Endothelial cell (in vitro differentiated cells): ENCODE data around the gene RSRP1. TPM values are rescaled to one million over a fixed set of nuclear protein-coding genes. Genes with fewer than 3 reads are reported as not detected.

Experiments used
- DNase-seq: peaks from one replicate; pipeline ENCODE4 v3.0.0; 2021; ENCODE audit warnings: low spot score
- H3K27ac Mint-ChIP-seq: one replicate; pipeline ENCODE4 v1.8.0; 2021; ENCODE audit warnings: mixed read lengths, inconsistent platforms; ENCODE audit not compliant: unreplicated experiment
- H3K27me3 Mint-ChIP-seq: one replicate; pipeline ENCODE4 v1.8.0; 2021; ENCODE audit warnings: mild to moderate bottlenecking, moderate library complexity, mixed read lengths, inconsistent platforms; ENCODE audit not compliant: unreplicated experiment
- H3K36me3 Mint-ChIP-seq: one replicate; pipeline ENCODE4 v1.8.0; 2021; ENCODE audit warnings: mild to moderate bottlenecking, low read depth, mixed read lengths, inconsistent platforms; ENCODE audit not compliant: unreplicated experiment
- H3K4me1 Mint-ChIP-seq: one replicate; pipeline ENCODE4 v1.8.0; 2021; ENCODE audit warnings: mild to moderate bottlenecking, mixed read lengths, inconsistent platforms; ENCODE audit not compliant: unreplicated experiment
- H3K4me3 Mint-ChIP-seq: one replicate; pipeline ENCODE4 v1.8.0; 2021; ENCODE audit warnings: mild to moderate bottlenecking, mixed read lengths, inconsistent platforms; ENCODE audit not compliant: unreplicated experiment
- H3K9me3 Mint-ChIP-seq: one replicate; pipeline ENCODE4 v1.8.0; 2021; ENCODE audit warnings: mixed read lengths, inconsistent platforms; ENCODE audit not compliant: unreplicated experiment
- total RNA-seq: library from RNA; stranded (reverse); fragmentation: NEBNext Ultra II Directional; extraction: Animal tissue kit (Norgen Biotek cat#: 25700); gene quantifications from one replicate; pipeline ENCODE4 v1.2.1, GENCODE V29; 2021; ENCODE audit not compliant: unreplicated experiment
- TF ChIP-seq, protein P1 (sequence below): fragments of 200-600 bp; sonication (generic); IDR thresholded peaks from one replicate; pipeline ENCODE4 v1.5.0; 2021; ENCODE audit warnings: antibody characterized with exemption; ENCODE audit not compliant: unreplicated experiment

RSRP1 gene
- total RNA-seq, 1 donor from 2014 or later: 119 TPM

DNA sequence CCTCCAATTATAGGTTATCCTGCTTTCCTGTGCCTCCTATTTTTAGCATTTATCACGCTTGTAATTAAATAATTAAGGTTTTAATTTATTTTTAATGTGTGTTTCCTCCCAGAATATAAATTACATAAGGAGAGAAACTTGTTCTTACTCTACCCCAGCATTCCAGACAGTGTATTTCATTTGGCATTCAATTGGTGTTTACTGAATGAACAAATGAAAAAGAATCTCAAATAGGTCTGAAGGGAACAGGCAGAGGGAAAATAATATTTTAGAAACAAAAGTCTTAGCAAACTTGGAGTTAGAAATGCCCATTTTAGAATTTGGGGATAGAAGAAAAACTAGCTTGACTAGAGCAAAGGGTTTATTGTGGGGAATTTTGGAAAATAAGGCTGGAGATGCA is 9.9 kb upstream of the RSRP1 start:
- no peaks in the 10 kb centered on the region for H3K4me1 Mint-ChIP-seq
- no peak for DNase-seq
- no peak overlapping the region for H3K4me3 Mint-ChIP-seq
- TF ChIP-seq, protein P1, sequence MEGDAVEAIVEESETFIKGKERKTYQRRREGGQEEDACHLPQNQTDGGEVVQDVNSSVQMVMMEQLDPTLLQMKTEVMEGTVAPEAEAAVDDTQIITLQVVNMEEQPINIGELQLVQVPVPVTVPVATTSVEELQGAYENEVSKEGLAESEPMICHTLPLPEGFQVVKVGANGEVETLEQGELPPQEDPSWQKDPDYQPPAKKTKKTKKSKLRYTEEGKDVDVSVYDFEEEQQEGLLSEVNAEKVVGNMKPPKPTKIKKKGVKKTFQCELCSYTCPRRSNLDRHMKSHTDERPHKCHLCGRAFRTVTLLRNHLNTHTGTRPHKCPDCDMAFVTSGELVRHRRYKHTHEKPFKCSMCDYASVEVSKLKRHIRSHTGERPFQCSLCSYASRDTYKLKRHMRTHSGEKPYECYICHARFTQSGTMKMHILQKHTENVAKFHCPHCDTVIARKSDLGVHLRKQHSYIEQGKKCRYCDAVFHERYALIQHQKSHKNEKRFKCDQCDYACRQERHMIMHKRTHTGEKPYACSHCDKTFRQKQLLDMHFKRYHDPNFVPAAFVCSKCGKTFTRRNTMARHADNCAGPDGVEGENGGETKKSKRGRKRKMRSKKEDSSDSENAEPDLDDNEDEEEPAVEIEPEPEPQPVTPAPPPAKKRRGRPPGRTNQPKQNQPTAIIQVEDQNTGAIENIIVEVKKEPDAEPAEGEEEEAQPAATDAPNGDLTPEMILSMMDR: no peak
- H3K9me3 Mint-ChIP-seq: no peaks in the 10 kb centered on the region
- H3K36me3 Mint-ChIP-seq: no peaks in the 10 kb centered on the region
- H3K27me3 Mint-ChIP-seq: no peaks in the 10 kb centered on the region
- H3K27ac Mint-ChIP-seq: no peak overlapping the region

DNA sequence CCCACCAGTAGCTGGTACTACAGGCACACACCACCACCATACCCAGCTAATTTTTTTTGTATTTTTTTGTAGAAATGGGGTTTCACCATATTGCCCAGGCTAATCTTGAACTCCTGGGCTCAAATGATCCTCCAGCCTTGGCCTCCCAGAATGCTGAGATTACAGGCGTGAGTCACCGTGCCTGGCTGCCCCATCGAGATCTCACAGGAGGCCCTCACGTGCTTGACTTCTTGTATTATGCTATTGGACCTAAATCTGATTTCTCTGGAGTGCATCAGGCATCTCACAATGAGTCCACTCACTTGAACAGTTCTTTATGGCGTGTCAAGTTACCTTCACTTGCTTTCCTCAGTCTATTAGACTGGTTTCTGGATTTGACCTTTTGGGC is 9.3 kb upstream of the RSRP1 start:
- TF ChIP-seq, protein P1: no peak
- Mint-ChIP-seq H3K27ac (no peak overlapping the region), H3K4me3 (no peak overlapping the region), H3K4me1 (no peaks in the 10 kb centered on the region), H3K36me3 (no peaks in the 10 kb centered on the region), H3K9me3 (no peaks in the 10 kb centered on the region), H3K27me3 (no peaks in the 10 kb centered on the region)
- no peak for DNase-seq

DNA sequence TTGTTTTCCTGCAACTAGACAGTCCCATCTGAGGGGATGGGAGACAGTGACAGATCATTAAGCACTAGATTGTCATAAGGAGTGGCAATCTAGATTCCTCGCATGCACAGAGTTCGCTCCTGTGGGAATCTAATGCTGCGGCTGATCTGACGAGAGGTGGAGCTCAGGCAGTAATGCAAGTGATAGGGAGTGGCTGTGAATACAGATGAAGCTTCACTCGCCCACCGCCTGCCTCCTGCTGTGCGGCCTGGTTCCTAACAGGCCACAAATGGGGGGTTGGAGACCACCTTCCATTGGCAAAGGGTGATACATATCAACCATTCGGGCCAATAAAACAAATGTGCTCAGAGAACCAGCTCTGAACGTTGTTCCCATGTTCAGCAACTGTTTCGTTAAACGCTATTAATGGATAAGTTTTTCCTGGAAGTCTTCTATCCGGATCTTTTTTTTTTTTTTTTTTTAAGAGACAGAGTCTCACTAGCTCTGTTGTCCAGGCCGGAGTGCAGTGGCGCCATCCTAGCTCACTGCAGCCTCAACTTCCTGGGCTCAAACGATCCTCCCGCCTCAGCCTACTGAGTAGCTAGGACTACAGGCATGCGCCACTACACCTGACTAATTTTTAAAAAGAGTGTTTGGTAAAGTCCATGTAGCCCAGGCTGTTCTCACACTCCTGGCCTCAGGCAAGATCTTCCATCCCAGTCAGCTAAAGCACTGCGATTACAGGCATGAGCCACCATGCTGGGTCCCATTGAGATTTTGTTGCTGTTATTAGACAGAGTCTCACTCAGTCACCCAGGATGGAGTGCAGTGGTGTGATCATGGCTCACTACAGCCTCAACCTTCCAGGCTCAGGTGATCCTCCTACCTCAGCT is 8.7 kb upstream of the RSRP1 start:
- TF ChIP-seq, protein P1: no peak
- H3K4me1 Mint-ChIP-seq: no peaks in the 10 kb centered on the region
- no peak overlapping the region for H3K27ac Mint-ChIP-seq
- no peak for DNase-seq
- H3K9me3 Mint-ChIP-seq: no peaks in the 10 kb centered on the region
- H3K4me3 Mint-ChIP-seq: no peak overlapping the region
- H3K27me3 Mint-ChIP-seq: no peaks in the 10 kb centered on the region
- H3K36me3 Mint-ChIP-seq: no peaks in the 10 kb centered on the region

DNA sequence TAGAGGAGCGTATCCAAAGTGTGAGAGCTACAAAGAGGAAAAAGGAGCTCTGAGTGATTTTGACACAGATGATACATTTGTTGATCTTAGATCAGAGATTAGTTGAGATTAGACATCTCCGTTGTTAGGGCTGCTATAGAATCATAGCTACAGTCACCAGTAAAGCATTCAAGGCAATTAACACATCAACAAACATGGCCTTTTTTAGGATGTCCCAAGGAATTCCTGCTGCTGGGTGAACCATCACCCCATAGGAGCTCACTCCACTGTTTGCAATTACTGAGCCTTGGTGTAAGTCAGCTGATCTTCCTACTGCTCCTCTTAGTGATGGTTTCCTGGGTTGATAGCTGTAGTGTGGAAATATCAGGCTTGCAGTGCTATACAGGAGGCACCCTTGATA is 6.7 kb upstream of the RSRP1 start:
- Mint-ChIP-seq H3K4me1 (no peaks in the 10 kb centered on the region), H3K4me3 (no peak overlapping the region), H3K27ac (peak overlapping the region; percentile 34)

More for the DNA sequence above, 6.7 kb upstream of the RSRP1 start:
- TF ChIP-seq, protein P1: no peak
- Mint-ChIP-seq H3K36me3 (no peaks in the 10 kb centered on the region), H3K9me3 (no peaks in the 10 kb centered on the region), H3K27me3 (no peaks in the 10 kb centered on the region)
- no peak for DNase-seq
